HepG2 (cell line): Measurements from ENCODE around the gene RNF123. TPM values are rescaled to one million over a fixed set of nuclear protein-coding genes. Genes with fewer than 3 reads are reported as not detected.

ENCODE experiments used
- CENPT ChIP-seq: sonication (generic); formaldehyde crosslinking; IDR thresholded peaks from 2 replicates; pipeline ENCODE4 v1.8.0; 2022; ENCODE audit warnings: low read depth, mild to moderate bottlenecking, moderate library complexity, missing genetic modification reagents
- HCFC1 ChIP-seq: fragments of 150-350 bp; IDR thresholded peaks from 2 replicates; pipeline ENCODE4 v1.6.1; 2014; ENCODE audit warnings: low read depth, low read length
- HMG20A ChIP-seq: IDR thresholded peaks from 2 replicates; pipeline ENCODE4 v1.6.1; 2016; ENCODE audit warnings: borderline replicate concordance
- HNRNPUL1 ChIP-seq: fragments of 200-400 bp; formaldehyde crosslinking; IDR thresholded peaks from 2 replicates; pipeline ENCODE4 v1.6.1; 2017; ENCODE audit warnings: low read depth, mild to moderate bottlenecking, low read length, moderate library complexity
- HOXA7 ChIP-seq: sonication (generic); formaldehyde crosslinking; IDR thresholded peaks from 2 replicates; pipeline ENCODE4 v1.8.1; 2022; ENCODE audit warnings: mild to moderate bottlenecking, missing genetic modification reagents, moderate library complexity
- NONO ChIP-seq, 2 experiments: fragments of 450-650 bp in 1 of 2; sonication (generic) in 1 of 2; formaldehyde crosslinking in 1 of 2; IDR thresholded peaks in 1 of 2; conservative IDR thresholded peaks in 1 of 2; 2 replicates each; pipeline versions ENCODE4 v1.6.1 to v1.8.0; 2017 to 2022; ENCODE audit warnings: mild to moderate bottlenecking in 1 of 2, missing genetic modification reagents in 1 of 2, moderate library complexity in 1 of 2
- PAXIP1 ChIP-seq: sonication (generic); formaldehyde crosslinking; conservative IDR thresholded peaks from 2 replicates; pipeline ENCODE4 v1.4.0; 2020; ENCODE audit warnings: mild to moderate bottlenecking, missing genetic modification reagents, moderate library complexity
- PLSCR1 ChIP-seq: sonication (generic); formaldehyde crosslinking; IDR thresholded peaks from 2 replicates; pipeline ENCODE4 v1.5.0; 2020; ENCODE audit warnings: missing genetic modification reagents, mild to moderate bottlenecking, borderline replicate concordance
- POGZ ChIP-seq: sonication (generic); formaldehyde crosslinking; IDR thresholded peaks from 2 replicates; pipeline ENCODE4 v1.4.0; 2020; ENCODE audit warnings: mild to moderate bottlenecking, missing genetic modification reagents
- POLR2AphosphoS2 ChIP-seq: IDR thresholded peaks from 2 replicates; pipeline ENCODE4 v1.6.1; 2011; ENCODE audit warnings: low read depth, low read length, improper control_type of control experiment
- PRMT3 ChIP-seq: sonication (generic); formaldehyde crosslinking; IDR thresholded peaks from 2 replicates; pipeline ENCODE4 v1.8.1; 2022; ENCODE audit warnings: low read depth, mild to moderate bottlenecking, moderate library complexity, missing genetic modification reagents, borderline replicate concordance
- RFX1 ChIP-seq: fragments of 450-650 bp; IDR thresholded peaks from 2 replicates; pipeline ENCODE4 v1.6.1; 2017
- SIX1 ChIP-seq: sonication (generic); formaldehyde crosslinking; IDR thresholded peaks from 2 replicates; pipeline ENCODE4 v1.4.0; 2020; ENCODE audit warnings: missing genetic modification reagents, borderline replicate concordance
- ZBTB42 ChIP-seq: sonication (generic); formaldehyde crosslinking; IDR thresholded peaks from 2 replicates; pipeline ENCODE4 v1.5.0; 2020; ENCODE audit warnings: mild to moderate bottlenecking, missing genetic modification reagents
- ZFP36L2 ChIP-seq: sonication (generic); formaldehyde crosslinking; IDR thresholded peaks from 2 replicates; pipeline ENCODE4 v1.4.0; 2020; ENCODE audit warnings: missing genetic modification reagents
- ZNF225 ChIP-seq: sonication (generic); formaldehyde crosslinking; IDR thresholded peaks from 2 replicates; pipeline ENCODE4 v1.4.0; 2020; ENCODE audit warnings: mild to moderate bottlenecking, missing genetic modification reagents
- ZNF232 ChIP-seq: sonication (generic); formaldehyde crosslinking; IDR thresholded peaks from 2 replicates; pipeline ENCODE4 v1.4.0; 2020; ENCODE audit warnings: missing genetic modification reagents, borderline replicate concordance
- ZNF451 ChIP-seq: sonication (generic); formaldehyde crosslinking; IDR thresholded peaks from 2 replicates; pipeline ENCODE4 v1.5.0; 2020; ENCODE audit warnings: mild to moderate bottlenecking, missing genetic modification reagents
- ZNF510 ChIP-seq: sonication (generic); formaldehyde crosslinking; IDR thresholded peaks from 2 replicates; pipeline ENCODE4 v1.4.0; 2020; ENCODE audit warnings: low read depth, mild to moderate bottlenecking, missing genetic modification reagents
- ZNF556 ChIP-seq: sonication (generic); formaldehyde crosslinking; IDR thresholded peaks from 2 replicates; pipeline ENCODE4 v1.4.0; 2020; ENCODE audit warnings: mild to moderate bottlenecking, missing genetic modification reagents, borderline replicate concordance
- ZNF790 ChIP-seq: sonication (generic); formaldehyde crosslinking; IDR thresholded peaks from 2 replicates; pipeline ENCODE4 v1.8.0; 2022; ENCODE audit warnings: missing genetic modification reagents, mild to moderate bottlenecking, borderline replicate concordance
- polyA plus RNA-seq, 8 experiments: library from polyadenylated mRNA; depleted of rRNA in 3 of 8; stranded (reverse) in 7 of 8; unstranded in 1 of 8; fragments of >200 nt; fragmentation: Illumina TruSeq in 4 of 8; extraction: Trizol in 4 of 8; gene quantifications; 2 replicates each; pipeline versions ENCODE4 v1.2.1 to v1.2.3, GENCODE V29; 2011 to 2016; ENCODE audit warnings: low read depth in 4 of 8, missing spikeins in 1 of 8, mixed read lengths in 1 of 8; ENCODE audit not compliant: insufficient read depth in 1 of 8
- total RNA-seq, 5 experiments: library from RNA; depleted of rRNA; stranded (reverse); fragments of >200 nt; fragmentation: Illumina TruSeq; extraction: Trizol; gene quantifications; 2 replicates each; pipeline ENCODE4 v1.2.3, GENCODE V29; 2016; ENCODE audit warnings: low read depth in 1 of 5
- TF ChIP-seq, protein P1 (sequence below): IDR thresholded peaks from 2 replicates; pipeline ENCODE4 v1.6.1; 2016; ENCODE audit warnings: missing compliant biosample characterization, missing genetic modification reagents, borderline replicate concordance

The RNF123 gene
- total and polyA plus RNA-seq, 2 of the 13 experiments (the other 11 are each of a cell fraction or from before 2014, with no cell fraction given): 29.9 to 82.2 TPM

GRCh38 chr3:49723628-49724551 lies 34.5 kb downstream of the RNF123 start, which contains the start of gene GMPPB (continued):
- TF ChIP-seq ZNF790 (CRISPR knock-in tag) (no peak), PRMT3 (CRISPR knock-in tag) (no peak), NONO (IDR thresholded peaks at IDR 0.05) (no peak), NONO (CRISPR knock-in tag; conservative IDR thresholded peaks at IDR 0.05) (peak; percentile 91), ZNF225 (CRISPR knock-in tag) (0 out of 2 replicates have a peak, but pooled peaks have one; percentile 21), CENPT (CRISPR knock-in tag) (0 out of 2 replicates have a peak, but pooled peaks have one; percentile 32), ZNF510 (CRISPR knock-in tag) (peak; percentile 77; the same call in 1 of the 2 replicates), SIX1 (CRISPR knock-in tag) (no peak), PLSCR1 (no peak), ZNF556 (no peak), ZNF451 (CRISPR knock-in tag) (no peak), HMG20A (CRISPR knock-in tag) (no peak), ZNF232 (CRISPR knock-in tag) (no peak), ZBTB42 (CRISPR knock-in tag) (0 out of 2 replicates have a peak, but pooled peaks have one; percentile 50), POLR2AphosphoS2 (peak; percentile 52; the same call in 1 of the 2 replicates), HOXA7 (CRISPR knock-in tag) (no peak), POGZ (CRISPR knock-in tag) (peak; percentile 83), HNRNPUL1 (no peak), PAXIP1 (peak; percentile 45), ZFP36L2 (CRISPR knock-in tag) (no peak), HCFC1 (no peak; the same call in 1 of the 2 replicates), RFX1 (peak; percentile 91)
- TF ChIP-seq, protein P1, sequence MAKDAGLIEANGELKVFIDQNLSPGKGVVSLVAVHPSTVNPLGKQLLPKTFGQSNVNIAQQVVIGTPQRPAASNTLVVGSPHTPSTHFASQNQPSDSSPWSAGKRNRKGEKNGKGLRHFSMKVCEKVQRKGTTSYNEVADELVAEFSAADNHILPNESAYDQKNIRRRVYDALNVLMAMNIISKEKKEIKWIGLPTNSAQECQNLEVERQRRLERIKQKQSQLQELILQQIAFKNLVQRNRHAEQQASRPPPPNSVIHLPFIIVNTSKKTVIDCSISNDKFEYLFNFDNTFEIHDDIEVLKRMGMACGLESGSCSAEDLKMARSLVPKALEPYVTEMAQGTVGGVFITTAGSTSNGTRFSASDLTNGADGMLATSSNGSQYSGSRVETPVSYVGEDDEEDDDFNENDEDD: peak; percentile 77
